ENCODE measurements around the gene UBAC2.

- no peak for TF ChIP-seq CSDC2 (CRISPR knock-in tag; IDR thresholded peaks at IDR 0.05)
- TF ChIP-seq, protein P1, sequence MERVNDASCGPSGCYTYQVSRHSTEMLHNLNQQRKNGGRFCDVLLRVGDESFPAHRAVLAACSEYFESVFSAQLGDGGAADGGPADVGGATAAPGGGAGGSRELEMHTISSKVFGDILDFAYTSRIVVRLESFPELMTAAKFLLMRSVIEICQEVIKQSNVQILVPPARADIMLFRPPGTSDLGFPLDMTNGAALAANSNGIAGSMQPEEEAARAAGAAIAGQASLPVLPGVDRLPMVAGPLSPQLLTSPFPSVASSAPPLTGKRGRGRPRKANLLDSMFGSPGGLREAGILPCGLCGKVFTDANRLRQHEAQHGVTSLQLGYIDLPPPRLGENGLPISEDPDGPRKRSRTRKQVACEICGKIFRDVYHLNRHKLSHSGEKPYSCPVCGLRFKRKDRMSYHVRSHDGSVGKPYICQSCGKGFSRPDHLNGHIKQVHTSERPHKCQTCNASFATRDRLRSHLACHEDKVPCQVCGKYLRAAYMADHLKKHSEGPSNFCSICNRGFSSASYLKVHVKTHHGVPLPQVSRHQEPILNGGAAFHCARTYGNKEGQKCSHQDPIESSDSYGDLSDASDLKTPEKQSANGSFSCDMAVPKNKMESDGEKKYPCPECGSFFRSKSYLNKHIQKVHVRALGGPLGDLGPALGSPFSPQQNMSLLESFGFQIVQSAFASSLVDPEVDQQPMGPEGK (CRISPR knock-in tag; IDR thresholded peaks at IDR 0.05; ENCODE audit: borderline replicate concordance) = no peak
- TF ChIP-seq, protein P2, sequence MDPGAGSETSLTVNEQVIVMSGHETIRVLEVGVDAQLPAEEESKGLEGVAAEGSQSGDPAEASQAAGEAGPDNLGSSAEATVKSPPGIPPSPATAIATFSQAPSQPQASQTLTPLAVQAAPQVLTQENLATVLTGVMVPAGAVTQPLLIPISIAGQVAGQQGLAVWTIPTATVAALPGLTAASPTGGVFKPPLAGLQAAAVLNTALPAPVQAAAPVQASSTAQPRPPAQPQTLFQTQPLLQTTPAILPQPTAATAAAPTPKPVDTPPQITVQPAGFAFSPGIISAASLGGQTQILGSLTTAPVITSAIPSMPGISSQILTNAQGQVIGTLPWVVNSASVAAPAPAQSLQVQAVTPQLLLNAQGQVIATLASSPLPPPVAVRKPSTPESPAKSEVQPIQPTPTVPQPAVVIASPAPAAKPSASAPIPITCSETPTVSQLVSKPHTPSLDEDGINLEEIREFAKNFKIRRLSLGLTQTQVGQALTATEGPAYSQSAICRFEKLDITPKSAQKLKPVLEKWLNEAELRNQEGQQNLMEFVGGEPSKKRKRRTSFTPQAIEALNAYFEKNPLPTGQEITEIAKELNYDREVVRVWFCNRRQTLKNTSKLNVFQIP (CRISPR knock-in tag; IDR thresholded peaks at IDR 0.05; ENCODE audit: borderline replicate concordance, low read depth) = no peak
- no peak for TF ChIP-seq ZFP30 (CRISPR knock-in tag; IDR thresholded peaks at IDR 0.05)
Measured at GRCh38 chr13:99174533-99175100, 26.0 kb upstream of the UBAC2 start.
